ENCODE results near the gene KIF6. TPM values are rescaled to one million over a fixed set of nuclear protein-coding genes. Genes with fewer than 3 reads are reported as not detected.

The KIF6 gene
- total RNA-seq, 4 donors from 2014 or later, result 0.83 to 2.6 (median 1.1) TPM

GRCh38 chr6:39568896-39569295 lies 156.3 kb downstream of the KIF6 start:
- 29% methylated on average over 1 of the region's 1 CpG for WGBS
- intact Hi-C loops (cut with DNase I), result no loop called here
- Histone ChIP-seq H3K4me1 (peaks cover 0 to 63% (median 54%) of the 10 kb centered on the region in 4 donors), H3K9me3 (no peaks in the 10 kb centered on the region), H3K4me3 (no peak overlapping the region), H3K36me3 (no peaks in the 10 kb centered on the region), H3K27me3 (no peaks in the 10 kb centered on the region), H3K27ac (replicated peaks in 1 of 4) (peak overlapping the region in 3 of 4 donors; percentile 13 to 40 (median 13))
- DNase-seq (ENCODE audit: extremely low spot score), result no peak
- TF ChIP-seq POLR2AphosphoS5 (IDR thresholded peaks at IDR 0.05), result no peak

DNA sequence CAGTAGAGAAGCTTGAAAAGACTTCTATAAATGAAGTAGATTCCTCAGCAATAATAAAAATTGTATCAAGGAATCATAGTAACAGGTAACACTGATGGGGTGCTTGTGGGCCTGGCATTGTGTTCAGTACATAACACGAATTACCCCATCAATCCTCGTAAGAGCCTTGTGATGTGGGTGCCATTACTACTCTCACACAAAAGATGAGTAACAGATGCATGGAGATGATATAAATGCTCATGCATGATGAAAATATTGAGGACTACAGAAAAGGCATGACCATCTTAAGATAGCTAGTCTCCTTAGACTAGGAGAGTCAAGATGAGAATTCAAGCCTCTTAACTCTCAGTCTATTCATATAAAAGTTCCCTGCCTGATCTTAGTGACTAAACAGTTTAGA lies 158.1 kb downstream of the KIF6 start:
- Histone ChIP-seq H3K4me1 (peaks cover 0 to 59% (median 40%) of the 10 kb centered on the region in 4 donors), H3K27me3 (no peaks in the 10 kb centered on the region), H3K4me3 (no peak overlapping the region), H3K9me3 (no peaks in the 10 kb centered on the region), H3K27ac (replicated peaks in 1 of 4) (peak overlapping the region in 1 of 4 donors; percentile 23), H3K36me3 (no peaks in the 10 kb centered on the region)
- intact Hi-C loops (cut with DNase I), result no loop called here
- no peak for DNase-seq (ENCODE audit: extremely low spot score)
- 84% methylated on average over 2 of the region's 2 CpGs for WGBS
- TF ChIP-seq, protein P1, sequence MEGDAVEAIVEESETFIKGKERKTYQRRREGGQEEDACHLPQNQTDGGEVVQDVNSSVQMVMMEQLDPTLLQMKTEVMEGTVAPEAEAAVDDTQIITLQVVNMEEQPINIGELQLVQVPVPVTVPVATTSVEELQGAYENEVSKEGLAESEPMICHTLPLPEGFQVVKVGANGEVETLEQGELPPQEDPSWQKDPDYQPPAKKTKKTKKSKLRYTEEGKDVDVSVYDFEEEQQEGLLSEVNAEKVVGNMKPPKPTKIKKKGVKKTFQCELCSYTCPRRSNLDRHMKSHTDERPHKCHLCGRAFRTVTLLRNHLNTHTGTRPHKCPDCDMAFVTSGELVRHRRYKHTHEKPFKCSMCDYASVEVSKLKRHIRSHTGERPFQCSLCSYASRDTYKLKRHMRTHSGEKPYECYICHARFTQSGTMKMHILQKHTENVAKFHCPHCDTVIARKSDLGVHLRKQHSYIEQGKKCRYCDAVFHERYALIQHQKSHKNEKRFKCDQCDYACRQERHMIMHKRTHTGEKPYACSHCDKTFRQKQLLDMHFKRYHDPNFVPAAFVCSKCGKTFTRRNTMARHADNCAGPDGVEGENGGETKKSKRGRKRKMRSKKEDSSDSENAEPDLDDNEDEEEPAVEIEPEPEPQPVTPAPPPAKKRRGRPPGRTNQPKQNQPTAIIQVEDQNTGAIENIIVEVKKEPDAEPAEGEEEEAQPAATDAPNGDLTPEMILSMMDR (IDR thresholded peaks at IDR 0.05), result no peak
- no peak for TF ChIP-seq POLR2AphosphoS5 (IDR thresholded peaks at IDR 0.05)
- no peak for TF ChIP-seq POLR2A (IDR thresholded peaks at IDR 0.05; ENCODE audit: low read depth)

GRCh38 chr6:39566456-39566855 lies 158.8 kb downstream of the KIF6 start:
- H3K4me3 ChIP-seq, result no peak overlapping the region
- peaks cover 0 to 66% (median 46%) of the 10 kb centered on the region in 4 donors for H3K4me1 ChIP-seq
- no peaks in the 10 kb centered on the region for H3K27me3 ChIP-seq
- DNase-seq (ENCODE audit: extremely low spot score), result no peak
- H3K9me3 ChIP-seq, result no peaks in the 10 kb centered on the region
- no peak for TF ChIP-seq POLR2AphosphoS5 (IDR thresholded peaks at IDR 0.05)
- TF ChIP-seq, protein P1 (IDR thresholded peaks at IDR 0.05), result no peak
- no peaks in the 10 kb centered on the region for H3K36me3 ChIP-seq
- intact Hi-C loops (cut with DNase I), result no loop called here
- peak overlapping the region in 3 of 4 donors; percentile 20 to 62 (median 25) for H3K27ac ChIP-seq (replicated peaks in 1 of 4)

DNA sequence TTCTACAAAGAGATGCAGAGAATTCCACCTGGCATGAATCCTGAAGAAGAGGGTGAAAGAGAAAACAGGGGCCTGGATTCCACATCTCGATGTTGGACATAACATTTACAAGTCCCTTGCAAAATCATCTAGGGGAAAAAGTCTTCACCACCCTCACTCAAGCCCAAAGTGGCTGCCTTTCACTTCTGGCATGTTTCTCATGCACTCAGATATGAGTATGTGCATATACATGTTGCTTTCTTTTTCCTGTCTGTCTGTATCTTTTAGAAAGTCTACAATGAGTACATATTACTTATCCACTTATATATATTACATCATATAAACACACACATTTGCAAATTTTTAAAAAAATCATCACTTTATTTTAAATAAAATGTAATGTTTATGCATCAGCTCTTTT lies 159.3 kb downstream of the KIF6 start:
- no peak for DNase-seq (ENCODE audit: extremely low spot score)
- H3K4me3 ChIP-seq, result no peak overlapping the region
- H3K27ac ChIP-seq (replicated peaks in 1 of 4), result peak overlapping the region; percentile 25 to 63 (median 62)
- H3K9me3 ChIP-seq, result no peaks in the 10 kb centered on the region
- peaks cover 0 to 71% (median 50%) of the 10 kb centered on the region in 4 donors for H3K4me1 ChIP-seq
- intact Hi-C loops (cut with DNase I), result no loop called here
- 72% methylated on average over 1 of the region's 1 CpG for WGBS
- TF ChIP-seq EP300 (IDR thresholded peaks at IDR 0.05) (no peak), POLR2AphosphoS5 (IDR thresholded peaks at IDR 0.05) (no peak), POLR2A (IDR thresholded peaks at IDR 0.05; ENCODE audit: low read depth) (no peak)
- TF ChIP-seq, protein P1 (IDR thresholded peaks at IDR 0.05), result no peak
- no peaks in the 10 kb centered on the region for H3K27me3 ChIP-seq
- no peaks in the 10 kb centered on the region for H3K36me3 ChIP-seq

- no peaks in the 10 kb centered on the region for H3K9me3 ChIP-seq
- H3K4me1 ChIP-seq, result peaks cover 0 to 67% (median 56%) of the 10 kb centered on the region in 4 donors
- no peak overlapping the region for H3K4me3 ChIP-seq
- intact Hi-C loops (cut with DNase I), result no loop called here
- TF ChIP-seq EP300 (IDR thresholded peaks at IDR 0.05) (no peak), POLR2AphosphoS5 (IDR thresholded peaks at IDR 0.05) (no peak)
- TF ChIP-seq, protein P1 (IDR thresholded peaks at IDR 0.05), result no peak
- no peaks in the 10 kb centered on the region for H3K36me3 ChIP-seq
- no peak for DNase-seq (ENCODE audit: extremely low spot score)
- no peaks in the 10 kb centered on the region for H3K27me3 ChIP-seq
- 76% methylated on average over 3 of the region's 3 CpGs for WGBS
- peak overlapping the region in 3 of 4 donors; percentile 62 to 63 (median 63) for H3K27ac ChIP-seq (replicated peaks in 1 of 4)
These were observed 161.5 kb downstream of the KIF6 start for GRCh38 chr6:39563566-39564311.

Data from esophagus muscularis mucosa (tissue), 4 donors.